NCI-H2107 treated with DMSO at 0.1 percent for 48 hours (cell line): ENCODE results near the gene THAP2.
A peak's percentile ranks its signal among the peaks of the same experiment; 100 is the strongest.

Experiments used
- DNase-seq: peaks from one replicate; lab custom pipeline; 2025; ENCODE audit not compliant: unreplicated experiment; lab: John Stamatoyannopoulos, UW

THAP2 gene

DNA sequence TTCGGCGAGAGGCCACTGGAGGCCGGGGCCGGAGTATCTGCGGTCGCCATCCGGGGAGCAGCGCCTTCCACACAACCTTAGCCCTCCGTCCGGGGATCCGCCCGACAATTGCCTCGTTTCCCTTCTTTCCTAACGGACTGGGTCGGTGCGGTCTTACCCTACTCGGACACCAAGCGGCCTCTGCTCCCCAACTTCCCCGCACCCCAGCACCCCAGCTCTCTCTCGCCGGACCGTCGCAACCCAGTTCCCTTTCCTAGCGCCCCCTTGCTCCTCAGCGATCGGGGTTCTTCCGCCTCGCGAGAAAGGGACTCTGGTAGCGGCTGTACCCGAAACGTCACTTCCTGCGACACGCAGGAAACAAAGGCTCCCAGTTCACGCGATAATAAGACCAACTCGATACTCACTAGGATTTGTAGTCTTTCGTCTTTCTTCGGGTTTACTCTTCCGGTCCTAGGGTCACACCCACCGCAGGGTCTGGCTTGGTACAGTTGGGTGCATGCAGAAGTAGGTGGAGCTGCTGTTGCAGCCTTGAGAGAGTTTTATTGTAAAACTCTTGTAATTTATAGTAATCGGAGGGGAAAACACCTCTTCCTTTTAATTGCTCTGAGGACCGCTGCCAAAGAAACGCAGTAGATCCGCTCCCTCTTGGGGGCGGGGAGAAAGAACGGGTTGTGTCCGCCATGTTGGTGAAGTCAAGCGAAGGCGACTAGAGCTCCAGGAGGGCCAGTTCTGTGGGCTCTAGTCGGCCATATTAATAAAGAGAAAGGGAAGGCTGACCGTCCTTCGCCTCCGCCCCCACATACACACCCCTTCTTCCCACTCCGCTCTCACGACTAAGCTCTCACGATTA lies at the start of gene THAP2, which contains the start of gene ZFC3H1:
THAP2 (plus strand) TSS at position 741 of the 850 bp plus-strand sequence. CDS start 209 bp downstream, outside the sequence.
ZFC3H1 (minus strand) TSS at position 288 of the 850 bp plus-strand sequence; CDS start at position 50, 238 bp downstream.
- peak; percentile 100 for DNase-seq

DNA sequence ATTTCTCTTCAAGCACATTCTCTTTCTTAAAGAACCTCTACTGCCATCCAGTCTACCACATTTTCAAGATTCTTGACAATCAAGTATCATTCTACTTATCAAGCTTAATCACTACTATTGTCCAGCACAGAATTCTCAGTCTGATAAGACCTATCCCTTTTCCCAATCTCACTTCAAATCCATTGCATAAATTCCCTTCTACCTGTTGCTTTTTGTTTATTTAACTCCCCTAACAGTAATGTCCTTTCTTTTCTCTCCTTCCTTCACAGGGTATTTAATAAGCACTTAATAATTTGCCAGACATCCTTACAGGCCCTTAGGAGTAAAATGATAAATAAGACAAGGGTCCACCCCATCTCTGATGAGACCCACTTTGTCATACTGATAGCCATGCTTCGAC lies 42.2 kb upstream of the THAP2 start:
- no peak for DNase-seq

DNA sequence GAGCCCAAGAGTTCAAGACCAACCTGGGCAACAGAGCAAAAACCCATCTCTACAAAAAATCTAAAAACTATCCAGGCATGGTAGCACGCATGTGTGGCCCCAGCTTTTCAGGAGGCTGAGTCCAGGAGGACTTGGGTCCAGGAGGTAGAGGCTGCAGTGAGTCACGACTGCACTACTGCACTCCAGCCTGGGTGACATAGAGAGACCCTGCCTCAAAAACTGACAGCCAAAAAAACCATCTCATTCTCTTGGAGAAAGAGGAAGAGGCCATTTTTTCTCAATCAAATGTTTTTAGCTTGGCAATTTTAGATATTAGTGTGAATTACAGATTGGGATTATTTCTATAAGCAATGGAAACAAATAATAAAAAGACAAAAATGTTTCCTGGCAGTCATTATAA lies 38.6 kb upstream of the THAP2 start:
- DNase-seq: no peak

DNA sequence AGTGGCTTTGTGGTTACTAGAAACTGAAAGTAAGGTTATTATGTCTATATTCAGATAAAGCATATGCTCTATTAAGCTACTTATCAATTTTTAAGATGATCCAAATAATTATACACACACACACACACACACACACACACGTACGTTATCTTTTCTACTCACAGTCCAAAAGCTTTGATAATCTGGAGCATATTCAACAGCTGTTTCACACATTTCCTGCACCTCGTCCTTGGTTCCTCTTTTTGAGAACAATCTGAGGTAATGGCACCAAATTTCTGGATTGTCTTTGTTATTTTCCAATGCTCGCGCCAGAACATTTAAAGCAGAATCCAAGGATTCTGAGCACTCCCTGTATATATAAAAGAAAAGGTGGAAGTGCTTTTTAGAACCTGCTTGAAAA lies 38.0 kb upstream of the THAP2 start:
- no peak for DNase-seq

DNA sequence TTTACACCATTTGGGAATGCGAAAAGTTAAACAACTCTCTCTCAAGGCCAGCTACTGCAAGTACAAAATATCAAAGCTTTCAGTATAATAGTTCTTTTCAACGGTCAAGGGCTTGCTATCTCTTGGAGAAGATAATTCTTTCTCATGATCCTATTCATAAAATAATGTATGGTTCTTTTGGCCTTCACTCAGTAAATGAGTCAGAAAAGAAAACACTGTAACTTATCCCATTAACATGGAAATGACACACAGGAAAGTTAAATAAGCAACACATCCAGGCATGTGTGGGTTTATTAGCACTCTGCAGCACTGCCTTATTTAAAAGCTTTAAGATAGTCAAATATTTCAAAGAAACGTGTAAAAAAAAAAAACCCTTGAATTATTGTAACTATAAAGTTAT lies 37.3 kb upstream of the THAP2 start:
- no peak for DNase-seq

DNA sequence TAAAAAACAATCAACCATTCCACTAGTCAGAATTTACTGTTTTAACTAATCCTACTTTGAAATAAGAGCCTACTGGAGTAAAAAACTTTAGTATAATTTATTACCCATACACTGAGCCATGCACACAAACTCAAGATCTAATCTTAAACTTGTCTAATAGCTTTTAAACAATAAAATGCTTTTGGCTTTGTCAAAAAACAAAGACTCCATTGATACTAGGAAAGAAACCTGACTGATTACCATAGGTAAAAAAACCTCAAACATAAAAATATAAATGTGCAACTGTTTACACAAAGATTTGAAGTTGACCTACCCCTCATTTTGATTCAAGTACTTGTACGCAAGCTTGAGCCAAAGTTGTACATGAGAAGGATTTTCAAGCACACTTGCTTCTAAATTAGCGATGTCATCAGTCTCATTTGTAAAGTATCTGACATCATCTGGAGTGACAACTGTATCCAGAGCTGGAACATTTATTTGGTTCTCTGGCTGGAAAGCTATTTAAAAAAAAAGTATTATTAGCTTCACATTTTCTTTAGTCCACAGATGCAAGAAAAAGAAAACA lies 36.6 kb upstream of the THAP2 start:
- DNase-seq: no peak

DNA sequence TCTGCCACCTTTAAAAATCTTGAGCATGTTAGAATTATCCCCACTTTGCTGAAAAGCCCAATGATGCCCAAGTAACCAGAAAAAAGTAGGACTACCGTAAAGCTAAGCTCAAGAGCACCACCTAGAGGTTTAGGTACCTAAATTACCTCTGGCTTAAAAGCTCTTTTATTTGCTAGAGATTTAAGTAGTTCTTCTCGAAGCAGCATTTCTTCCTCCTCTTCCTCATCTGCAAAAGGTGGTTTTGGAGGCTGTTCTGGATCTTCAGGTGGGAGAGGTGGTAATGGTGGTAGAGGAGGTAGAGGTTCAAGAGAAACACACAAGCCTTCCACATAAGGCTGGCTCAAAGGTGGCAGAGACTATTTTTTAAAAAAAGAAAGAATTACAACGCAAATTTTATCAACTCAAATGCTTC lies 27.4 kb upstream of the THAP2 start:
- DNase-seq: peak; percentile 60

DNA sequence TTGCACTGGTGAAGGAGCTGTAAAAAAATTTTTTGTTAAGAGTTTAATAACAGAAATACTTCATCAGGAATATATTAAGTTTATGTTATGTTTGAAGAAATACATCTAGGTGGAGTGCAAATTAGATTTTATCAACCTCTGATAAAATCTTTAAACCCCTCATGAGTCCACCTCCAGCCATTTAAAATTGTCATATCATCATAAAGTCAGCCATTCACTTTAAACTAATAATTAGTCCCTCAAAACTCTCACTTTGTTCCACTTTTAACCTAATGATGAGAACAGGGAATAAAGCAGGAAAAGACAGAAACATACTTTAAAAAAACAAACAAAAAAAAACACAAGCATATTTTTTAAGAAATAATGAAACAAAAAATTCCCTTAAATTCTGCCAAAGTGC lies 25.6 kb upstream of the THAP2 start:
- DNase-seq: no peak

DNA sequence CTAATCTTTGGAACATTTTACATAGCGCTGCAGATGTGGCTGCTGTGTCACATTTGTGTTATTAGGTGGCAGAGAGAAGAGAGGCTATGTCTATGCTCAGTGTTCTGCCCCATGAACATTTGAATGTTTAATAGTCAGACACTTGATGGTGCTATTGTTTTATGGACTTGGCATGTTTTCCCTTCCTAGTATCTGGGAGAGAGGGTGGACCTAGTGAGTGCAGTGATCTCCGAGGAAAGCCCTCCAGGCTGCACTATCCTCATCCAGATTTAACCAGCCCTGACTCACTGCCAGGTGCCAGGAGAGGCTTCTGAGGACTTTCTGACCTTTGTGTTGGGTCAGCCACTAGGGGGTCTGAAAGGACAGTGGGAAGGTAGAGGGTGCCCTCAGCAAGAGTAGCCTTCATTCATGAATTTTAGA lies 24.8 kb upstream of the THAP2 start:
- no peak for DNase-seq

DNA sequence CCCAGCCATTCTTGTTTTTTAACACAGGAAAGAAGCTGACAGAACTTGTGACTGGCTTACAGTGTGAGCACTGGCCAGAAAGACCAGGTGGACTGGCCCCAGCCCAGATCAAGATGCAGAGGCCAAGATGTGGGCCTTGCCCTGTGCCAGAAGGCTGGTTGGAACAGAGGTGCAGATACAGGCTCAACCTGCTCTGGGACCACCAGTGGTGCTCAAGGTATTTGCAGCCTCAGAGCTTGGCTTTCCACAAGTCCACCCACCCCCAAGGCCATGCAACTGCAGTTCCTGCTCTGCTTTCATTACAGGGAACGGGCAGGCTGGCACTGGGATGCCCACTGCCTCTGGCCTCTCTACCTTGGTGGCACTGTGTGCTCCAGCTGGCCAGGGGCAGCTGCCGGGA lies 23.8 kb upstream of the THAP2 start:
- no peak for DNase-seq

DNA sequence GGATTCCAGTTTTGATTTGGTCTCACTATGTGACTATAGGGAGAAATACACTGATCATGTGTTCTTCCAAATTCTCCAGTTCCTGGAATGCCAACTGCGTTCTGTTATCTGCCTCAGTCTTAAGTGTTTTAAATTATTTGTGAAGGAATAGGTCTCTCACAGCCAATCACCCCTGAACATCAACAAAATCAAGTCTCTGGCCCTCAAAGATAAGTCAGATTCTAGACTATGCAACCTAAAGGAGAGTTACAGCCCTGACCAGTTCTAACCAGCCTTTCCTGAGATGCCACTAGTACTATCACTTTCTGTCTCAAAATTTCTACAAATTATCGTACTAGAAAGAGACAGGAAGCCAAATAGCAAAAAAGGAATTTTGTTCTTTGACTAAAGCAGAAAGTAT lies 22.7 kb upstream of the THAP2 start:
- no peak for DNase-seq

DNA sequence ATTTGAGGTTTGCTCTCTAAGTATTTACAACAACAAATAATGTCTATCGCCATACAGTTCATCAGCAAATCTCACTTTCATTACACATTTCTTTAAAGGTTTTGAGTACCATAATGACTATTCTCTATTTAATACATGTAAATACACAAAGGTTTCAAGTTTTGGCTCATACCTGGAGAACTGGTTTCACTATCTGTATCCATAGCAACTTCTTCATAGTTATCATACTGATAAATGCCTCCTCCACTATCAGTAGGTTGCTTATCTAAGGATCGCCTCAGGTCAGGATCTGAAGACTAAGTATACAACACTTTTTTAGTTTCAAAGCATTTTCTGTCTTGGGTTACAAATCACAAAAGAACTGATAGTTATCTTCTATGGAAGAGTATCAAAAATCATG lies 21.8 kb upstream of the THAP2 start:
- DNase-seq: no peak

DNA sequence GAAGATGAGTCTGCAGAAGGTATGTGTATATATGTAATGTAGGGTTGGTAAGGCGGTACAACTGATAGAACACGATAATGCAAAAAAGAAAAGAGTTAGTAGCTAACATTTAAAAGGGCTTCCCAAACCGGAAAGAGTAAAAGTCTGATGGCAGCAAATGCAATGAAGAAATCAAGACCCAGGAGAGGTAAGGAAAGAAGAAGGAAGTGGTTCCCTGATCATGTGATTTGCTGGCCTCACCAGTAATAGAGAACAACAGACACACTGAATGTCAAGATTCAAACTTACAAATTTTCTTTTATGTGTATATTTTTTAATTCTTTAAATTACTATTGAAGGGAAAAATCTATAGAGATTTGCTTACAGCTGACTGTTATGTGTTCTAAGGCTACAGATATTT lies 18.8 kb upstream of the THAP2 start:
- DNase-seq: no peak

DNA sequence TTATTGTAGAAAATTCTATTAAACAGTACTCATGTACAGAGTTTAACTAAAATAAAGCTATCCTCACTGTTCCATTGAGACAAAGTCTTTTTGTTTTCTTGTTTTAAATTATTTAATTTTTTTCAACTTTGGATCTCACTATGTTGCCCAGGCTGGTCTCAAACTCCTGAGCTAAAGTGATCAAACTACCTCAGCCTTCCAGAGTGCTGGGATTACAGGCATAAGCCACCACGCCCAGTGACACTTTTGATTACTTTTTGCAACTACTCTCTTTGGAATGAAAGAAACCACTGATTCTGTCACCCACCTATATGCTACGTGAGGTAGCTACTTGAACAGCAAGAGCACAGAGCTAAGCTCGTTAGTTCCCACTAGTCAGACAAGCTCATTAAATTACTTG lies 17.6 kb upstream of the THAP2 start:
- DNase-seq: no peak

DNA sequence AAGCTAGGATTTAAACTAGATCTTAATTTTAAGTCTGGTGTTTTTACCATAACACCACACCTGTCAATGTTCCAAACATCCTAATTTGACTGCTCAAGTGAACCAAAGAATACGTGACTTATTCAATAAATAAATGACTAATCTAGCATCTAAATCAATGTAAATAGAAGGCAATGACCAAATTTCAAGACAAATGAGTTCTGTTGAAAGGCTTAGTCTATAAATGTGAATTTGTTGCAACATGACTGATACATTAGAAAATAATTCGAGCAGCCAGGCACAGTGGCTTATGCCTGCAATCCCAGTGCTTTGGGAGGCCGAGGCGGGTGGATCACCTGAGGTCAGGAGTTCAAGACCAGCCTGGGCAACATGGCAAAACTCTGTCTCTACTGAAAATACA lies 15.6 kb upstream of the THAP2 start:
- no peak for DNase-seq

DNA sequence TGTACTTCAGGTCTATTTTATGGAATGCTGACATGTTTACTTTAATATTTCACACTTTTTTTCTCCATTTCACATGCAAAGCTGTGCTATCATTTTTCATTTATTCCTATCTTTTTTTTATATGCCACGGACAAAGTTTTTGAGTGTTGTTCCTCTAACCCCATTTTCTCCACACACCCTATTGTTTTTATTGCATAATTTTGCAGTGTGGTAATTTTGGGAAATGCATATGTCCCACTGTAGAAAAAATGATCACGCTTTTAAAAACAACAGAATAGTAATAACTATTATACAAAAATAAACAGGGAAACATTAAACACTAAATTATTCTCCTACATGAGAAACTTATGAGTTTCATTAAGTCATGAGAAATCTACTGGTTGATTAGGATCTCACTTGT lies 14.7 kb upstream of the THAP2 start:
- DNase-seq: no peak

DNA sequence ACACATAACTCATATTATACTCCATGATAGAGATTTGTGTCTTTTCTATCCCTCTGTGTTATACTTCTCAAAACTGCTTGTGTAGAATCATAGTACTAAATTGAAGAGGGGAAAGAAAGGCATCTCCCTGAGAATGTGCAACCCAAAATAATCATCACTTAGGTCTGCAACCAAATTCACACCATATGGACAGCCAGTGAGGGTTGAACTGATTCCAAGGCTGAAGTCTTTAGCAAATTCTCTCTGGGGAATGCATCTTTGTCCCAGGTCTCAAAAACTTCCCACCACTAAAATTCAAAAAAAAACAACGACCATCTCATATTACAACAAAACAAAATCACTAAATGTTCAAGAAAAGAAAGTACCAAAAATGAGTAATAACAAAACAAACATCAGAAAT lies 11.4 kb upstream of the THAP2 start:
- DNase-seq: no peak

DNA sequence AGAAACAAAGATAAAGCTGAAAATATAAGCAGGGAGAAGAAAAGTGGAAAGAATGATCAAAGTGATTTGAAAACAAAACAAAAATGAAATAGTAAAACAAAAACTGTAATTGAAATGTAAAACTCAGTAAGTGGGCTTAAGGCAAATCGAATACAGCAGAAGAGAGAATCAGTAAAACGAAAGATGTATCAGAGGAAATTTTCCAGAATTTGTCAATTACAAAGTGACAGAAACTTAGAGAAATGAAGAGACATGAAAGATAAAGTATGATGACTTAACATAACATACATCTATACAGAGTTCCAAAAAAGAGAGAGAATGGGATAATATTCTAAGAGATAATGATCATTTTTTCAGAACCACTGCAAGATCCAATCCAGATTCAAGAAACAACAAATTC lies 11.0 kb upstream of the THAP2 start:
- no peak for DNase-seq

DNA sequence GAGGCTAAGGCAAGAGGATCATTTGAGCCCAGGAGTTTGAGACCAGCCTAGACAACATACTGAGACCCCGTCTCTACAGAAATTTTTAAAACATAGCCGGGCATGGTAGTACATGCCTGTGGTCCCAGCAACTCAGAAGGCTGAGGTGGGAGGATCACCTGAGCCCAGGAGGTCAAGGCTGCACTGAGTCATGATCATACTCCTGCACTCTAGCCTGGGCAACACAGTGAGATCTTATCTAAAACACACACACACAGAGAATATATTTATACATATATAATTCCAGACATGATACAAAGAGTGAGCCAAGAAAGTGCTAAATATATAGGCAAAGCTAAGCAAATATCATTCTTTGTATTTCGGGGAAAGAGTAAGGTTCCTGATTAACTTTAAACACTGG lies 9.9 kb upstream of the THAP2 start:
- no peak for DNase-seq

DNA sequence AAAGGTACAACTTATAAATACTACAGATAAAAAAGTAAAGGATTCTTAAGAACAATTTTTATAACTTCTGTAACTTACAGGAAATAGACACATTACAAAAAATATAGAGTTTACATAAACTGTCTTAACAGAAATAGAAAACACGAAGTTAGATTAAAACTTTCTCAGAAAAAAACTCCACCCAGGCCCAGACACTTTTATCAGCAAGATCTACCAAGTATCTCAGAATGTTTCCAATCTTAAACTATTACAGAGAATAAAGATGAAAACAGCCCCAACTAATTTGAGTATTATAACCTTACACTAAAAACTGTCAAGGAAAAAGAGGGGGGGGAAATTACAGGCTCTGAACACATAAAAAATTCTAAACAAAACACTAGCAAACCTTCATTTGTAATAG lies 8.6 kb upstream of the THAP2 start:
- DNase-seq: no peak

DNA sequence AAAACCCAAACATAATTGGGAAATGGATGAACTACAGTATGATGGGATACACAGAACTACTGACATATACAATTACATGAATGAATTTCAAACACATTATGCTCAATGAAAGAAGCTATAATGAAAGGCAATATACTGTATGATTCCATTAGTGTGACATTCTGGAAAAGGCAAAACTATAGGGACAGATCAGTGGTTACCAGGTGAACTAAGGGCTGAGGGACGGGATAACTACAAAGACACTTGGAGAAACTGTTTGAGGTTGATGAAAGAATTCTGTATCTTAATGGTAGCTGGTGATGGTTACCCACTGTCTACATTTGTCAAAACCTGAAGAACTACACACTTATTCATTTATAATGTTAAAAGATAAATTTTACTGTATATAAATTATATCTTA lies 8.2 kb upstream of the THAP2 start:
- no peak for DNase-seq

DNA sequence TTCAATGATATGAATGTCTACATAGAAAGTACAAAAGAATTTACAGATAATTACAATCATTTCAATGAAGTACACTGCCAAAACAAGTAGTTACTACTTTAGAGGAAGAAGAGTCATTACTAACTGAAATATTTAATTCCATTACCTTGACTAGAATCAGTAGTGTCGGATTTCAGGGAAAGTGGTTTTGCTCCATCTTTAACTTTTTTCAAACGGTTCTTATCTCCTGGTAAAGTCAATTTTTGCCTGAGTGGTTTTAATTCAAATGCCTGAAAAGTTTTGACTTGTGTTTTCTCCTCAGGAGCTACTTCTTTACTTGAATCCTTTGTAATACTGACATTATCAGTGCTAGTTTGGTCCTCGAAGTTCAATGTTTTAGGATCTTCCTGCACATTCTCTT lies 7.4 kb upstream of the THAP2 start:
- DNase-seq: no peak
